GM12873 (cell line): ENCODE data around the gene ATP11A.

Experiments used
- TF ChIP-seq, protein P1 (sequence below): IDR thresholded peaks from 2 replicates; pipeline ENCODE4 v1.5.1; 2012; ENCODE audit warnings: low read depth, mild to moderate bottlenecking, moderate library complexity, low read length, control low read depth; ENCODE audit not compliant: insufficient read depth; ENCODE audit errors: missing control alignments

The ATP11A gene

DNA sequence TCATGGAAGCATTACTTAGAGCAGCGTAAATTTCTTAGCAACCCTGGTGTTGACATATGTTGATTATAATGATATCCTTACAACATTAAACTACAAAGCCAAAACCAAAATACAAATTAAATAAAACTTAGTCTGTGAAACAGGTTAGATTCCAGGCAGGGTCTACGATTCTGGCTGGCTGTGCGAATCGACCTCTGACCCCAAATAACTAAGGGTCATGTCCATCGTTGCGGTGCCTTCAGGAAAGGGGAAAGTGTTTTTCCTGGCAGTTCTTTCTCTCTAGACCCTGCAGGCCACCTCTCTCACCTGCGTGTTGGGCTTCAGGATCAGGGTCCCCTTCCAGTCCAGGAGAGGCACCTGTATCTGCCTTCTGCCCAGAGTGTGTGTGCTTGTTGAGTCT lies 66.2 kb downstream of the ATP11A start:
- TF ChIP-seq, protein P1, sequence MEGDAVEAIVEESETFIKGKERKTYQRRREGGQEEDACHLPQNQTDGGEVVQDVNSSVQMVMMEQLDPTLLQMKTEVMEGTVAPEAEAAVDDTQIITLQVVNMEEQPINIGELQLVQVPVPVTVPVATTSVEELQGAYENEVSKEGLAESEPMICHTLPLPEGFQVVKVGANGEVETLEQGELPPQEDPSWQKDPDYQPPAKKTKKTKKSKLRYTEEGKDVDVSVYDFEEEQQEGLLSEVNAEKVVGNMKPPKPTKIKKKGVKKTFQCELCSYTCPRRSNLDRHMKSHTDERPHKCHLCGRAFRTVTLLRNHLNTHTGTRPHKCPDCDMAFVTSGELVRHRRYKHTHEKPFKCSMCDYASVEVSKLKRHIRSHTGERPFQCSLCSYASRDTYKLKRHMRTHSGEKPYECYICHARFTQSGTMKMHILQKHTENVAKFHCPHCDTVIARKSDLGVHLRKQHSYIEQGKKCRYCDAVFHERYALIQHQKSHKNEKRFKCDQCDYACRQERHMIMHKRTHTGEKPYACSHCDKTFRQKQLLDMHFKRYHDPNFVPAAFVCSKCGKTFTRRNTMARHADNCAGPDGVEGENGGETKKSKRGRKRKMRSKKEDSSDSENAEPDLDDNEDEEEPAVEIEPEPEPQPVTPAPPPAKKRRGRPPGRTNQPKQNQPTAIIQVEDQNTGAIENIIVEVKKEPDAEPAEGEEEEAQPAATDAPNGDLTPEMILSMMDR, result no peak

DNA sequence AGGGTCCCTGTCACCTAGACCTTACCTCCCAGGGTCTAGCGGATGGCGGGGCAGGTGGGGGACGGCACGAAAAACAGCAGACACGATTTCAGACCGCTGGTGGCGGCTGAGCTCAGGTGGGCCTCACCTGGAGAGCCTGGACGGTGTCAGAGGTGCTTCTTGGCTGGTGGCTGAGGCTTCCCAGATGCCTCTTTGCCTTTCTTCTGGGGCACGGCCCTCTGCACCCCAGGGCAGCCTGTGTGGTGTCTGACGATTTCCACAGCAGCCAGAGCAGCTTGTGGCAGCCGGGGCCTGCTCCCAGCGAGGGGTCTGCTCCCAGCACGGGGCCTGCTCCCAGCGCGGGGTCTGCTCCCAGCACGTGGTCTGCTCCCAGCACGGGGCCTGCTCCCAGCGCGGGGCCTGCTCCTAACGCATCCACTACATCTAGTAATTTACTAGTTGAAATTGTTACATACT lies 66.7 kb downstream of the ATP11A start:
- TF ChIP-seq, protein P1, result no peak

DNA sequence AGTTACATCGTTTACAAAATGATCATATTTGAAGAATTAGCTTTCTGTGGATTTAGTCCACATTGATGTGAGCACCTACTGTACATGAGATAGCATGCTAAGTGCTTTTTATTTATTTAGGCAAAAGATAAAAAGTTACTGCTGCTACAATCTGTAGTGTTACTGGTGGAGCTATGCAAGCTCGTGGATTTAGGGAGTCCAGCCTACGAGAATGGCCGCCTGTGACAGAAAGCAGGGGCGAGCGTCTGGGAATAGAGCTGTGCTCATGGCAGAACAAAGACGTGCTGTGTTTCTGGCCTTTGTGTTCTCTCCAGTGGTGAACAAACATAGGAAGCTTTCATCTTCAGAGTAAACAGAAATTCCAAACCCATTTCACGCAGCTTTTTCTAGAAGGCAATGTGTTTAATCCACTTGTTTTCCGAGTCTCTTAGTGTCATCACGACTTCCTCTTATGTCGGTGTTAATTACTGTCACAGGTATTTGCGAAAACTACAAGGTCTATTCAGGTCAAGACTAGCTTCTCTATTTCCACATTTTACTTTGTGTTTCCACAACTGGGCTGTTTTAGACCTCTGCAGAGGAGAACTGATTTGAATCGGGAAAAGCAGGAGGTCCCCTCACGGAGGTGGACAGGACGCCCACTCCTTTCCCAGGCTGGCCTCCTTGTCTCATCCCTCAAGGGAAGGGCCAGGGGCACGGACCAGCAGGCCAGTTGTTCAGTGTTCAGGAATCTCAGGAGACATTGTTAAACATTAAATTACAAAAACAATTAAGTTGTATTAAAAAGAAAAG lies 67.3 kb downstream of the ATP11A start:
- TF ChIP-seq, protein P1, result no peak

DNA sequence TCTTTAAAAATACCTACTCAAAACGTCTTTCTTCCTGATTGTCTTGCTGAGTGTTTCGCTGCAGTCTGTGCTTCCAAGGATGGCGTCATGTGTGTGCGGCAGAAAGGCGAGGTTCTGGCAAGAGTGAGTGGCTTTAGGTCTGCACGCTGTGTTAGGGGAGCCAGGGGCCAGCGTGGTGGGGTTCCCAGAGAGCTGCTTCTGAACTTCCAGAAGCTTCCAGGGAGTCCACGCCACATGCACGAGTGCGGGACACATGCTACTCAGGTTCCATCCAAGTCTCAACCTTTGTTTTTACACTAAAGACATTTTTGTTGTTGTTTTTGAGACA lies 67.9 kb downstream of the ATP11A start:
- TF ChIP-seq, protein P1, result no peak

DNA sequence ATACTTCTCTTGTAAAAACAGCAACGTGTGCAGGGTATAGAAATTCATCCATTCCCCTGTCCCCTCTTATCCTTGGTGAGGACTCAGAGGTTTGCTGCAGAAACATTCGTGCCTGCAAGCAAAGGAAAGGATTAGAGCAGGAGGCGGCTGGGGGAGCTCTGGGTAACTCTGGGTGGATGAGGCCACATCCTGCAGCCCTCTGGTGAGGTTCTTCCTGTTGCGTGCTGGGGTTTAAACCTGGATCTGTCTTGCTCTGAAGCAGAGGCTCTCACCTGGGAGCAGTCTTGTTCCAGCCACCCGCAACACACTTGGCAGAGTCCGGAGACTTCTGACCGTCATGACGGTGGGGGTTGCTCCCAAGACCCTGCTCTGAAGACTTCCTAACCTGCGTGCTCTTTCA lies 69.2 kb downstream of the ATP11A start:
- TF ChIP-seq, protein P1, result no peak

DNA sequence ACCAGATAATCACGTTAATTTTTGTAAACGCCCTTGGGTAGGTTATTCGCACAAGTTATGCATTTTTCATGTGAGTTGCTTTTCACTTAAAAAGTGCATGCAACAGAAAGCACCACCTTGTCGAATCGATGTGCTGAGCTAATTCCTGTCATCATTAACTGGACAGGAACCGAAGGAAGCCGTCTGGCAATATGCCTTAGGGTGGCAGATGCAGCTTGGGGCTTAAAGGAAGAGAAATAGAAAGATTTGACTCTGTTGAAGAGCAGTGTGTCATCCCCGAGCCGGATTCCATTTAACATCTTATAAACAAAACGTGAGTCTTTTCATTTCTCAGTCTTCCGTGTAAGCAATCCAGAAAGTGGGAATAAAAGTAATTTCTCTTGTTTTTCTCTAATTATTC lies 70.0 kb downstream of the ATP11A start:
- TF ChIP-seq, protein P1, result no peak

DNA sequence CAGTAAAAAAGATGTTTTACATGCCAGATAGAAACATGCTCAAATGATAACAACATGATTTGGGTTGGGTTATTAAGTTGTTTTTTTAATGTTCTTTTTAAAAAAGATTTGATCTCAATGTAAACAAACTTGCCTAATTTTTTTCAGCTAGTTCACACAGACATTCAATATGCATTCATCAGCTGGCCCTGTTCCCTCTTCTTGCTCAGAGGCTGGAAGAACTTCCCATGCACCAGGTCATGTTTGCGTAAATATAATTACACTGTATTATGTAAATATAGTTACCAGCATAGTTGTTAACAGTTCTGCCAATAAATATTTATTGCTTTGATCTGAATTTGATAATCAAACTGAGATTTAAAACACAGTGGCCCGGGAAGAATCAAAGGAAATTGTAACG lies 70.6 kb downstream of the ATP11A start:
- TF ChIP-seq, protein P1, result no peak
